NCI-H1436 treated with DMSO at 0.1 percent for 48 hours (cell line): Measurements from ENCODE around the gene NFKBIA.
"Not testable (repeated sequence)": the region's sequence is repeated elsewhere in the genome, so short reads cannot be mapped to it uniquely, and the experiment has no call there.

Experiments
- DNase-seq: peaks from one replicate; lab custom pipeline; 2025; lab: John Stamatoyannopoulos, UW

The NFKBIA gene

DNA sequence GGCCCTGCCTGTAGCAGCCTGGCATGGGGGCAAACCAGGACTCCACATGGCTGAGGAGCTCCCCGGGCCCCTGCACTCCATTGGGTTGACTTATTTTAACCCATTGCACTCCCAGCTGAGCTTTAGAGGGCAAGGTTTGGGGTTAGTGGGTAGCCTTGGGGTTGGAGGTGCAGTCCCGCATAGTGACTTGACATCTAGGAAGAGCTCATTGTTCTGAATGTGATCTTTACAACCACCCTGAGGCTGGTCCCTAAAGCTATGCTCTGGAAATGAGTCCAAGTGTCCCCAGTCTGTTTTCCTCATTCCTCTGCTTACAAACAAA is 36.4 kb downstream of the NFKBIA start:
- DNase-seq: no peak

DNA sequence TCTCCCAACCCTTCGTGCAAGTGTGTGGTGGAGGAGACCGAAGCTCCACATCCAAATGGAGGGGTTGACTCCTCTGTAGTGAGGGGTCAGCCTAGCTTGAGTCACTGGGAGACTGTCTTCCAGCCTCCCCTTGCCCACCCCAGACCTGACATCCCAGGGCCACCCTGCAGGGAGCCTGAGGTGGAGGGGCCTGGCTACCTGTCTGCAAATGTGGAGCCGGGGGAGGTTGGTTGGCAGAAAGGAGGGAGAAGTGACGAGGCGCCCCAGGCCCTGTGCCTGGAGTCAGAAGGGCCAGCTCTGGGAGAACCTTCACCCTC is 37.5 kb downstream of the NFKBIA start:
- no peak for DNase-seq

DNA sequence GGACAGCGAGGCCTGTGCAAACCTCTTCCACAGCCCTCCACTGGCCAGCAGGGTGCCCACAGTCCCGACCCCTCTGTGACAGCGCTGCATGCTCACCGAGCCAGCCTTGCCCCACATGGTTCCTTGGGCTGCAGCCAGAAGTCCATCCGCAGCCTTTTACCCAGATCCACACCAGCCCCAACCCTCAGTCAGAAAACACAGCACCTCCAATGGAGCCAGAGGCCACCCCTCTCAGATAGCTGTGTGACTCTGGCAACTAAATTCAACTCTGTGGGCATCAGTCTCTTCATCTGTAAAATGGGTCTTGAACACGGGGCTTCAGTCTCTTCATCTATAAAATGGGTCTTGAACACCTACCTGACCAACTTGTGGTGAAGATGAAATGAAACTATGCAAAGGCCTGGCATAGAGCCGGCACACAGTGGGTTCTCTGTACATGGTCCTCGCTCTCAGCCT is 38.0 kb downstream of the NFKBIA start:
- no peak for DNase-seq

DNA sequence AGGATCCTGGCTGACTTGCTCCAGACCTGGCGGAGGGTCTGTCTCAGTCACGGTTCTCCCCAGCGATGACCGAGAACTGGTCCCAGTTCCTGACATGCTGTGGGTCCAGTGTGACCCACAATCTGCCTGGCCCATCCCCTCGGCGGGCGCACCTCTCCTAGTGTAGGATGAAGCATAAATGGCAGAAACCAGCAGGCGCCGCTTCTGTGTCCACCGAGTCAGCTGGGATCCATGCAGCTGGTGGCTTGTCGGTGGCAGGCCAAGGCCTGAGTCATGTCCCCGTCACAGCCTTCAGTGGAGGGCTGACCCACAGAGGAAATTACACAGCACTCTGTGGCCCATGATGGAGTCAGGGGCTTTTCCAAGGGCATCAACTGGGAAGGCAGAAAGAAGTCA is 38.5 kb downstream of the NFKBIA start:
- no peak for DNase-seq

DNA sequence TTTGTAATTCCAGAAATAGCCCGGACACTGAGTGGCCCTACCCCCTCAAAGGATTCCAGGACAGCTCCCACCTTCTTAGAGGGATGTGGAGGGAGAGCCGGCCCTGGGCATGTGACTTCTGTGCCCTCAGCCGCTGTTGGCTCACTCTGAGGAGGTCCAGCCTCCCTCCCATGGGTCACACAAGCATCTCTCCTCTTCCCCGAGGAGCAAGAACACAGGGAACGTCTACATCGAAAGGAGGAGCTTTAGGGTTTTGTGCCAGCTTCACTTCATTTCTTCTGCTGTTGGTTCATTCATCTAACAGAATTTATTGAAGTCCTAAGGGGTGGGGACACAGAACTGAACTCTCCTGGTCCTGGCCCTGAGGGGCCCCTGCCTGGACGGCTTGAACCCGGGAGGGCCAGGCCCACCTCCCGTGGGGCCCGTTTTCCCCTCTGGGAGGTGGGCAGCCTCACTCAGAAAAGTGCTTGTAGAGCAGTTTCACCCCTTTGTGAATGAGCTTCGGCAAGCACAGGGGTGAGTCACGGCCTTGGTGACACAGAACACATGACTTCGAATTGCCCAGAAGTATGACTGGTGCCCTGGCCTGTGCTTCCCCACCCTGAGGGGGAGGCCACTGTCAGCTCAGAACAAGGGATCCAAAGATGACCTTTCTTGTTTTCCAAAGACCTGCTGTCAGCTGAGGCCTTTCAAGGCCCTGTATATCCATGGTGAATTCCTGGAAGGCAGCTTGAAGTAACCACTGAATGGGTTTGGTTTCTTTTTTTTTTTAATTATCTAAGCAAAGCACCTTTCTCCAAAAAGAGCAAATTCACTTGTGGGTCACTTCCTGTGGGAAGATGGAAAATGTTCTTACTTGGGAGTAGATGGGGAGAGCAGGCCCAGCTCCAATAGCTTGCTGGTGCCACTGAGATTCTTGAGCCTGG is 39.2 kb downstream of the NFKBIA start:
- no peak for DNase-seq

DNA sequence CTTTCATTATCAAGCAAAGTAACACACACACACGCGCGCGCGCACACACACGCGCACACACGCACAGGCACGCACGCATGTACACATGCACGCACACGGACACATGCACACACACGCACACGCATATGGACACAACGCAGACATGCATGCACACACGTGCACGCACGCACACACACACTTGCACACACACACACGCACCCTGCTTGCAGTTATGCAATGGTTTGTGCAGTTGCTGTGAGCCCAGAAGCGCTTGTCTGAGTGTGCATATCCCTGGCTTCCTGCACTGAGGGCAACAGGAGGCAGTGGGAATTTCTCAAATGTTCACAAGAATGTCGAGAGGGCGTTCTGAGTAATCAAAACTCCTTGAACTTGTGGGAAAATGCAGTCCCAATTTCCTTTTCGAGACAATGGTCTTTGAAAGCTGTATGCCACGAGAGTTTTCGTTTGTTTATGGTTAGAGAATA is 41.6 kb downstream of the NFKBIA start:
- no peak for DNase-seq

DNA sequence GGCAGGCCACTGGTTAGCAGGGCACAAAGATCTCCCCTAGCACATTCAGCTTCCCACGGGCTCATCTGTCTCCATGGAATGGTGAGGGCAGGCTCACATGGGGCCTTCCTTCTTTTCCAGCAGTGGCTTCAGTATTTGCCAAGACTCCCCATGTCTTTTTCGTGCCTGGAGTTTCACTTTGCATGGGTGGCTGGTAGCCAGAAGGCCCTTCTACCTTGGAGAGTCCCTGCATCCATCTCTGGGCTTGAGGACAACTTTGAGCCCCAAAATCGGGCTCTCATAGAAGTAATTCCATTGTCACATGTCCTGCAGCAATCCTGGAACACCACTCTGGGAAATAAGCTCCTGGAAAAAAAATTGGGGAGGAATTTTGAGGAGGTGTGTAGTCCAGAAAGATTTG is 42.1 kb downstream of the NFKBIA start:
- no peak for DNase-seq

DNA sequence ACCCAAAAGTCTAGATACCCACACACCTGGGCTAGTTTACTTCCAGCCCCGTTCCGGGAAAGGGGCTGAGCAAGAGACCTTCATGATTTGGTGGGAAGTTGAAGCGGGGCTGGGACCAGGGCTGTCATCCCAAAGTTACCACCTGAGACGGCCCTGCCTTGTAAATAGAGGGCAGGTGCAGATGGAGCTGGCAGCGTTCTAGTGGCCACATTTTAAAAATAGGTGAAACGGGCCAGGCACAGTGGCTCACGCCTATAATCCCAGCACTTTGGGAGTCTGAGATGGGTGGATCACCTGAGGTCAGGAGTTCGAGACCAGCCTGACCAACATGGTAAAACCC is 43.4 kb downstream of the NFKBIA start:
- DNase-seq: no peak

DNA sequence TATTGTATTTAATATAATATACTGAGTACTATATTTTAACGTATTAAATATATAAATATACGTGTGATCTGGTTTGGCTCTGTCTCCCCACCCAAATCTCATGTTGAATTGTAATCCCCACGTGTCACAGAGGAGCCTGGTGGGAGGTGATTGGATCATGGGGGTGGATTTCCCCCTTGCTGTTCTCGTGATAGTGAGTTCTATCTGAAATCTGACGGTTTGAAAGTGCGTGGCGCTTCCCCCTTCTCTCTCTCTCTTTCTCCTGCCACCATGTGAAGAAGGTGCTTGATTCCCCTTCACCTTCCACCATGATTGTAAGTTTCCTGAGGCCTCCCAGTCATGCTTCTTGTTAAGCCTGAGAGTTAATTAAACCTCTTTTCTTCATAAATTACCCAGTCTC is 44.9 kb downstream of the NFKBIA start:
- DNase-seq: not testable (repeated sequence)

DNA sequence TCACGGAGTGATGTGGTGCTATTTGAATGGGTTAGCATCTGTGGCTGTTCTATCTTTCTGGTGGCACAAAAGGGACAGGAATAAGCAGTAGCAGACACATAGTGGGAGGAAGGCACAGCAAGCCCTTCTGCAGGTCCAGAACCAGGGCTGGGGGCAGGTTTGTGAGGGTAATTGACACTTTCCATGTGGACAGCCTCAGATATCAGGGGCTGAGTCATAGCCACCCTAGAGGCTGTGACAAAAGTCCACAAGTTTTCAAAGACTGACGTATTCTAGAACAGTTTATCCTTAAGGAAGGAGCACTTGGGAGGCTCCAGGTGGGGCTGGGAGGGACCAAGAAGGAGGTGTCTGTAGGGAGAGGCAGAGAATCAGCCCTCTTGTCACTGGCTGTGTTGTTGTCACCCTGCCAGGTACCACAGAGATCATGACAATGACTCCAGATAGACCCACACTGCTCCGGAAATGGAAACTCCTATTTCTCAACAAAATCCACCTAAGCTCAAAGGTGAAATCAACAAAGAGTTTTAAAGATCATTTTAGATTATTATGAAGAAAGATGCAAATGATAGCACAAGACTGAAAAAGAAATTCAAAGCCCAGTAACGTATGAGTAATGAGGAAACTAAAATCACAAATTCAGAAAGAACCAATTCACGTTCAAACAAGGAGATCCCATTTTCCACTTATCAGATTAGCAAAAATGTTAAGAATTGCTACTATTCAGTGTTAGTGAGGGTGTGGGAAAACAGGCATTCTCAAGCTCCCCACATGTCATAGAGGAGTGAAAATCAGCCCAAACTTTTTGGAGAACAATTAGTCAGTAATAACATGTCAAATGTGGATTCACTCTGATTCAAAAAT is 48.3 kb downstream of the NFKBIA start:
- no peak for DNase-seq

DNA sequence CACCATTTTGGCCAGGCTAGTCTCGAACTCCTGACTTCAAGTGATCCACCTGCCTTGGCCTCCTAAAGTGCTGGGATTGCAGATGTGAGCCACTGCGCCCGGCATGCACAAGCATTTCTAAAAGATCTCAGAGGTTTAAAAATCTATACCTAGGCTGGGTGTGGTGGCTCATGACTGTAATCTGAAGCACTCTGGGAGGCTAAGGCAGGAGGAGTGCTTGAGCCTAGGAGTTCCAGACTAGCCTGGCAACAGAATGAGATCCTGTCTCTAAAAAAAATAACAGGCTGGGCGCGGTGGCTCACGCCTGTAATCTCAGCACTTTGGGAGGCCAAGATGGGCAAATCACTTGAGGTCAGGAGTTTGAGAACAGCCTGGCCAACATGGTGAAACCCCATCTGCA is 49.3 kb downstream of the NFKBIA start:
- DNase-seq: not testable (repeated sequence)

DNA sequence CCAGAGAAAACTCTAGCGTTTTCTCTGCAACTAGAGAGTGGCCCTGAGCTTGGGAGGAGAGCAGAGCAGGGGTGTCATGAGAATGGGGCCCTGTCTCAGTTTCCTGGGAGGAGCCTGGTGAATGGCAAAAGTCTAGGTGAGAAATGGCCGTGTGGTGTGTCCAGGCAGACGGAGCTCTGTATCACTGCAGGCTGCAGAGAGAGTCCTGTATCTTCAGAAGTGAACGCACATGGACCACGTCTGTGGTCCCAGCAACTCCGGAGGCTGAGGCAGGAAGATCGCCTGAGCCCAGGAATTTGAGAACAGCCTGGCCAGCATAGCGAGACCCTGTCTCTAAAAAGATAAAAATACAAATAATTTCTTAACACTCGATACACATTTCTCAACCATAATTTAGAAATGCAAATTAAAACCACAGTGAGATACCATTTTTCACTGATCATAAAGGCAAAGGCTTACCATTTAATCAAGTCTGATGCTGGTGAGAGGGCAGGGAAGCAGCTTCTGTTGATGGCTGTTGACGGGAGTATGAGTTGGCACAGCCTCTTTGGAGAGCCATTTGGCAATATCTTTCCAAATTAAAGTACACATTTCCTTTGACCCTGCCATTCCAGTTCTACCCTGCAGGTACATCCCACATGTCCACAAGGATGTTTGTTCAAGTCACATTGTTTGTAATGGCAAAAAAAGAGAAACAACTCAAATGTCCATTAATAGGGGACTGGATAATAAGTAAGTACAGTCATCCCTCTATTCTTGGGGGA is 51.0 kb downstream of the NFKBIA start:
- no peak for DNase-seq

DNA sequence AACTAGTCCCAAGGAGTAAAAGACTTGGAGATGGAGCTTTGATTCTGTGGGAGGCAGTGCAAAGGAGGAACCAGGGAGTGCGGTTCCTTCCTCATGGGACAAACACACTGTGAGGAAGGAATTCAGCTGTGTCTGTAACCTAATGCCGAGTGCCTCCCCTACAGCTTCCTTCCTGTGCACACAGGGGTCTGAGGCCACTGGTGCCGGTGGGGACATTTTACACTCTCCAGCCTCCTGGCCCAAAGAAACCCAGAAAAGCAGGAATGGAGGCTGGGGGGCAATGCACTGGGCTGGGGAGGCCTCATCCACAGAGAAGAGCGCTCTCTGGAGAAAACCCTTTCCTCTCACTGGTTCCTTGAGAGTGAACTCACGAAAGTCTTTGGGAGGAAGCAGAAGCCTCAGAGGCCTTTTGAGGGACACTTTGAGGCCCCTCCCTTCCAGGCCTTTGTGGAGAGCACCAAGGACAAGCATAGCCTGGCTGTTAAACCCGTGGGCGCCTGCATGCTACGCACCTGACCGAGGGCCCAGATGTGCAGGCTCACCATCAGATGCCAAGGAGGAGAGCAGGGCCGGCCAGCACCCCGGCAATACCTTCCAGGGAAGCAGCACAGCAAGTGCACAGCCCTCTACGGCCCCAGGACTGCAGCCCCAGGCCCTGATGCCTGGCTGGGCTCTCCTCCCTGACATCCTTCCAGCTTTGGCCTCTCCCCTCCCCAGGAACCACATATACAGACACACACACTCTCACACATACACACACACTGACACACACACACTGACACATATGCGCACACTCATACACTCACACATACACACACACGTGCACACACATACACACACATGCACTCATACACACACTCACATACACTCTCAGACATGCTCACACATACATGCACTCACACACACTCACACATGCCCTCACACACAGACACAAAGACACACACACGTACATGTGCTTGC is 52.0 kb downstream of the NFKBIA start:
- DNase-seq: no peak

DNA sequence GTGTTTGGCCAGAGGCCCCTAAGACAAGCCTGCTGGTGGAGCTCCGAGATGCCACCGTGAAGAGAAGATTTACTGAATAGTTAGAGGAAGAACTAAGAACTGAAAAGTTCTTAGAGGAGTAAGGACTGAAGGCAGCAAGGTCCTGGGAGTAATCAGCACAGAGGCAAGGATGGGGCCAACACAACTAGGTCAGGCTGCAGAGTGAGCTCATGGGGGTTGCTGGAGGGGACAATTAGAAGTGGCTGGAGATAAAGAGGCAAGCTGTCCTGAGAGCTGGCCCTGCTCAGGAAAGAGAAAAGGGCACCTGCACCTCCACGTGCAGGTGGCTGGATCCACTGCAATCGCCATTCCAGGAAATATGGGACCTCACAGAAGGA is 52.7 kb downstream of the NFKBIA start:
- DNase-seq: no peak
